Activated T-cell treated with anti-CD3 and anti-CD28 coated beads, Interleukin-2, amount 50 U/mL, for 4 hours (primary cell): ENCODE data around the gene CARS1. TPM values are rescaled to one million over a fixed set of nuclear protein-coding genes. Genes with fewer than 3 reads are reported as not detected.

Experiments used
- ATAC-seq, 2 donors: fragments of 200-7000 bp; cut with Tn5 transposase; one replicate each; pipeline ENCODE4 v1.10.0; 2021
- DNase-seq: peaks from one replicate; pipeline ENCODE4 v3.0.0-alpha.2; 2020
- H3K27me3 Mint-ChIP-seq: one replicate; pipeline ENCODE4 v1.8.0; 2021; ENCODE audit warnings: low read depth, mixed read lengths
- H3K36me3 Mint-ChIP-seq: one replicate; pipeline ENCODE4 v1.8.0; 2022; ENCODE audit warnings: mixed read lengths; ENCODE audit not compliant: insufficient read depth
- H3K4me1 Mint-ChIP-seq: one replicate; pipeline ENCODE4 v1.8.0; 2021; ENCODE audit warnings: low read depth, mixed read lengths
- H3K4me3 Mint-ChIP-seq: one replicate; pipeline ENCODE4 v1.8.0; 2021; ENCODE audit warnings: mild to moderate bottlenecking, moderate library complexity, mixed read lengths
- H3K9me3 Mint-ChIP-seq: one replicate; pipeline ENCODE4 v1.8.0; 2021; ENCODE audit warnings: mixed read lengths
- total RNA-seq, 3 donors: library from RNA; stranded (reverse); gene quantifications; one replicate each; pipeline ENCODE4 v1.2.1, GENCODE V29; 2021

CARS1 gene
- total RNA-seq, 3 donors from 2014 or later, result 72.4 to 110 (median 88.1) TPM

DNA sequence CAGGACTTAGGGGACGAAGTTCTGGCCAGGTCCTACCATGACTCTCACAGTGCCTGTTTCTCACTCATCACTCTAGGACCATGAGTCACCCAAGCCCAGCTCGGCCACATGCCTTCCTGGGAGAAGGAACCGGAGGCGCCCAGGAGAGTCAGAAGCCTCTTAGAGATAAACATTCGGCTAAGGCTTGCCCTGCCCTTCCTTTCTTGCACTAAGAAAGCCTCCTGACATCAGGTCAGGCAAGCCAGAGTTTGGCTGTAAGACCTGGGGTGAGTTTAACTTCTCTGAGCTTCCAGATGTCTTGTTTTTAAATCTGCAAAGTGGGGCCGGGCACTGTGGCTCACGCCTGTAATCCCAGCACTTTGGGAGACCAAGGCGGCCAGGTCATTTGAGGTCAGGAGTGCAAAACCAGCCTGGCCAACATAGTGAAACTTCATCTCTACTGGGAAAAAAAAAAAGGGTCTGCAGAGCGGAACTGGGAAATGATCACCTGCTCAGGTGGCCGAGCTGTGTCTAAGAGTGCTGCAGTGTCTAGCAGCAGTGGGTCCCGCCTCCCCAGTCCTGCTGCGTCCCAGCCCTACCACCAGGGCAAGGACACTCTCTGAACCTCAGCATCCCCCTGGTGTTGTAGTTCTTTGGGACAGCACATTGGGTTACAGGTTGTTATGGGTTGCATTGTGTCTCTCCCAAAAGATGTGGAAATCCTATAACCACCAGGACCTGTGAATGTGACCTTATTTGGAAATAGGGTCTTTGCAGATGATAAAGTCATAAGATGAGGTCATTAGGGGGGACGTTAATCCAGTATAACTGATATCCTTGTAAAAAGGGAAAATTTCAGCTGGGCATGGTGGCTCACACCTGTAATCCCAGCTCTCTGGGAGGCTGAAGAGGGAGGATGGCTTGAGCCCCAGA, 1.8 kb upstream of the CARS1 start:
- Mint-ChIP-seq H3K27me3 (peaks cover 4% of the 10 kb centered on the region), H3K4me3 (peak overlapping the region; percentile 26), H3K4me1 (peaks cover 25% of the 10 kb centered on the region), H3K36me3 (peaks cover 5% of the 10 kb centered on the region), H3K9me3 (no peaks in the 10 kb centered on the region)
- DNase-seq, result no peak
- no peak for ATAC-seq

DNA sequence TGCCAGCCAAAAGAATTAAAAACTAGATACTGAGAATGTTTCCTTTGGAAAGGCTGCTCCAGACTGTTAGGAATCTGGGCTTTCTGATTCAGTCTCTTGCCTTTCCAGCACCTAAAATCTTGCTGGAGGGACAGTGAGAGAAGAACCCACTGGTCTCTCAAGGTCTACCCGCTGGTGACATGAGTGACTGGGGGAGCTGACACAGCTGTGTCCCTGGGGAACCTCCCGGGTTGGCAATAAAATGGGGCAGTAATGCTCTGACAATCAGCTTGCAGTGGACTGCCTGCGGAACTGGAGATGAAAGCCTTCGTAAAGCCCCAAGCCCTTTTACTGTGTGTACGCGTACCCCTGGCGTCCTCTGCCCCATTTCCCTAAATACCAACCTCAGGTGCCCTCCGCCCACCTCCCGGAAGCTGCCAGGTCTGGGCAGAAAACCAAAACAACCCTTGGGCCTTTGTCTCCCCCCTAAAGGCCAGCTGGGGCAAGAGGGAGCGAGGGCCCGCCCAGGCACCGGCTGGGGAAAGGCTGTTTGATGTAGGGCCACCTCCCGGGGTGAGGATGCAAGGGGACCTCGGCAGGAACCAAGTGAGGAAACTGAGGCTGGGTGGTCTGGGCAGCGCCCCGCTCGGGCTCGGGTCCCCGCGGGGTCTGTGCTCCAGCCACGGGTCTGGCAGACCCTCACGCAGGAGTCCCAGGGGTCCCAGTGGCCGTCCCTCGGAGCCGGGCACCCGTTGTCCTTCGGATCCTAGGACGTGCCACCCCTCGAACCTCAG, 741 bp downstream of the CARS1 start:
- H3K27me3 Mint-ChIP-seq, result no peaks in the 10 kb centered on the region
- ATAC-seq (peak; percentile 7 to 19), DNase-seq (peak; percentile 21)
- peaks cover 14% of the 10 kb centered on the region for H3K36me3 Mint-ChIP-seq
- H3K4me1 Mint-ChIP-seq, result peaks cover 37% of the 10 kb centered on the region
- H3K4me3 Mint-ChIP-seq, result peak overlapping the region; percentile 90
- no peaks in the 10 kb centered on the region for H3K9me3 Mint-ChIP-seq

DNA sequence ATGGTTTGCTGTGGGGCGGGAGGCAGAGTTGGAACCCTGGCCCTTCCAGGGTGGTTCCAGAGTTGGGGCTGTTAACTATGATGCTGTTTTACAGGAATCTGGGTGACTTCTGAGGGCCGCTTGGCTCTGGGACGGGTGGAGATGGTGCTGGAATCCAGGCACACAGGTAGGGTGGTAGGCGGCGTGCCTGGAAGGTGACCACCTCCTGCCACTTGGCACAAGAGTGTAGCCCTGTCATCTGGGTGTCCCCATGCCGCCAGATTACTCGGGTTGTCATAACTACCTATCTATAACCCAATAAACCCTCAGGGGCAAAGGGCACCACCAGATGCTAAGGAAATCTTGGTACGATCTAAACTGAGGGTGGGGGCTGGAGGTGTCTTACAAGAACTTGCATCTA, 1.3 kb downstream of the CARS1 start:
- DNase-seq (no peak), ATAC-seq (no peak)
- Mint-ChIP-seq H3K36me3 (peaks cover 14% of the 10 kb centered on the region), H3K4me3 (peak overlapping the region; percentile 90), H3K27me3 (no peaks in the 10 kb centered on the region), H3K9me3 (no peaks in the 10 kb centered on the region), H3K4me1 (peaks cover 40% of the 10 kb centered on the region)

DNA sequence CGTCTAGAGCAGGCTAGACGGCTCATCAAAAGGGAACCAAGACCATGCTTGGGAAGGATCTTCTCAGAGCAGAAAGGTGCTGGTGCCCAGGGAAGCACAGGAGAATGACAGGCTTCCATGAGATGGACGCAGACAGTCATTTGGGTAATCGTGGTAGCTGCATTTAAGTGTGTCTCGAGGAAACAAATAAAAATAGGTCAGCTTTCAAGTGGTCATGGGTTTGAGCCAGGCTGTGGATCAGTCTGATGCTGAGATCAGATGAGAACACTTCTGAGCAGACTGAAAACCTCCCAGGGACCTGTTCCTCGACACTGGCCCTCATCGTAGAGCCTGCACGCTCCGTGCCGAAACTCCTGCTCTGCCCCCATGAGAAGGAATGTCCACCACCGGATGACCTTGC, 4.7 kb downstream of the CARS1 start:
- no peak for DNase-seq
- peaks cover 57% of the 10 kb centered on the region for H3K4me1 Mint-ChIP-seq
- peaks cover 20% of the 10 kb centered on the region for H3K36me3 Mint-ChIP-seq
- ATAC-seq, result no peak
- H3K4me3 Mint-ChIP-seq, result no peak overlapping the region
- no peaks in the 10 kb centered on the region for H3K27me3 Mint-ChIP-seq
- H3K9me3 Mint-ChIP-seq, result no peaks in the 10 kb centered on the region

DNA sequence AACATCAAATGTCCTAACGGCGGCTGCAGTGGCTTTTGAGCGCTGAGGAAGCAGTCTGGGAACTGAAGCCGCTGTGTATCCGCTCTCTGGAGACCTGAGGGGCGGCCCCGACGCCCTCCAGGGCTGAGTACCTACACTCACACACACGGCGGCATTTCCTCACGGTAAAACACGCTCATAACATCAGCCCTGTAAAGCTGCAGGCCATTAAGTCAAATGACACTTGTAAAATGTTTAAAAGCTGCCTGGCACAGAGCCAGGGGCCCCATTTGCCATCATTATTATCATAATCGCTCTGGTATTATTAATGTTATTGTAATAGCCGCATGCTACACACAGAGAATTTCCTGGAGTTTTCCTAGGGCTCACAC, 5.1 kb downstream of the CARS1 start:
- Mint-ChIP-seq H3K36me3 (peaks cover 20% of the 10 kb centered on the region), H3K9me3 (no peaks in the 10 kb centered on the region), H3K27me3 (no peaks in the 10 kb centered on the region), H3K4me1 (peaks cover 54% of the 10 kb centered on the region), H3K4me3 (no peak overlapping the region)
- ATAC-seq (no peak), DNase-seq (no peak)

- no peaks in the 10 kb centered on the region for H3K9me3 Mint-ChIP-seq
- H3K36me3 Mint-ChIP-seq, result peaks cover 22% of the 10 kb centered on the region
- DNase-seq (no peak), ATAC-seq (no peak)
- H3K27me3 Mint-ChIP-seq, result no peaks in the 10 kb centered on the region
- H3K4me3 Mint-ChIP-seq, result no peak overlapping the region
- peaks cover 54% of the 10 kb centered on the region for H3K4me1 Mint-ChIP-seq
Observed at GRCh38 chr11:3051196-3052108, 5.8 kb downstream of the CARS1 start.

DNA sequence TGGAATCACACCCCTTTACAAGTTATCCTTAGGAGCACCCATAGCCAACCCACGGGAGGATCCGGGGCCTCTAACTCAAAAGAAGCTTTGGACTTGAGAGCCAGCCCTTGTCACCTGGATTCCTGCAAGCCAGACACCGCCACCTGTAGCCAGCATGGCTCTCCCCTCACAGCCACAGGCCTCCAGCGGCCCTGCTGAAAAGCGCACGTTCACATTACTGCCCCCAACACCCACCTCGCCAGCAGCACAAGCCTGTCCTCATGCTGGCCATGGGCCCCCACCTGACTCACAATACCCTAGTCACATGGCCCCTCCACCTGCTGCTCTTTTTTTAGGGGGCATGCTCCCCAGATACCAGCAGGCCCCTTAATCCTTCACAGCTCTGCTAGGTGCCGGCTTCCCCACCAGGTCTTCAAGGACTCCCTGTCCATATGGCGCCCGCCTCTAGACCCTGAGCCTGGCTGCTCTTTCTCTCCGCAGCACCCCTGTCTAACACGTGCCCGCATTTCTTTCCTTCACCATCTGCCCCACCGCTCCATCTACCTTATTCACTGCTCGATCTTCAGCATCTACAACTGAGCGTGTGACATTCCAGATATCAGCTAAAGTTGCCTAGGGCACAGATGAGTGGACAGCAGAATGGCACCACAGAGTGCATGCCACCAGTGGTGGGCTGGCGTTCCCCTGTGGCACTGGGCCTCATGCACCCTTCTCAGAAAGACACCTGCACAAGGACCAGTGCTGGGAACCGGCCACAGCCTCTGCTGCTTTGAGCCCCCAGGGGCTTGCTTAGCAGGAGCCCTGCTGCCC, 6.6 kb downstream of the CARS1 start:
- Mint-ChIP-seq H3K27me3 (no peaks in the 10 kb centered on the region), H3K4me3 (peak overlapping the region; percentile 45), H3K4me1 (peaks cover 46% of the 10 kb centered on the region), H3K36me3 (peaks cover 22% of the 10 kb centered on the region), H3K9me3 (no peaks in the 10 kb centered on the region)
- ATAC-seq, result no peak
- DNase-seq, result no peak

DNA sequence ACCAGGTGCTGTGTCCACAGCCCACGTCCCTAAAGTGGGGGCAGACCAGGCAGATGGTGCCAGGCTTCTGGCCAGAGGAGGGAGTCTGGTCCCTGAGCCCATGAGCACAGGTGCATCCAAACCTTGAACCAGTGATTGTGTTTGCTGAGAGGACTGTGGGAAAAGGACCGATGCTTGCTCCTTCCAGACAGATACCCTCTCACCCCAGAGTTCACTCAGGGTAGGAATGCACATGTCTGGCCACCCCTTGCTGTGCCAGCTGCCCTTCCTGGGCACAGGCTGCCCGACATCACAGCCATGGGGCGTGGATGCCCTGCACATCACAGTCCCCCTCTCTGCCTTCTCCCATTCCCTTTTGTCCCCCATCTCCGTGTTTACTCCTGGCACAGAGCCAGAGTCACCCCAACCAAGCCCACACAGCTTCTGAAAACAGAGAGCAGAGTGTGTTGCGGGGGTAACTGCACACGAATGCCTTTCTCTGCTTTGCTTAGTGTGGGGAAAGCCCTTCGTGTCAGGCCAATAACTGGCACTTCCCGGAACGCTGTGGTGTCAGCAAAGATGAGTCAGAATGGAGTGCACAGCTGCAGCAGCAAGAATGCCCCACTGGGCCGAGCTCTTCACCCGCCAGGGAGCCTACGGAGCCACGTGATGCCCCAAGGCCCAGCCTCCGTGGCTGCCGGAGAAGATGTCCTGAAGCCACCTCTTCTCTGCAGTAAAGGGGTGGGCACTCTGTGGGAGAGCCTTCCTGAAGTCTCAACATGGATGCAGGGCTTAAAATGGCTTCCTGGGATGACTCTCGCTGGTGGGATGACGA, 7.6 kb downstream of the CARS1 start:
- H3K9me3 Mint-ChIP-seq, result no peaks in the 10 kb centered on the region
- peaks cover 20% of the 10 kb centered on the region for H3K36me3 Mint-ChIP-seq
- peak; percentile 78 to 95 for ATAC-seq
- no peaks in the 10 kb centered on the region for H3K27me3 Mint-ChIP-seq
- H3K4me3 Mint-ChIP-seq, result peak overlapping the region; percentile 9
- peaks cover 39% of the 10 kb centered on the region for H3K4me1 Mint-ChIP-seq
- peak; percentile 65 for DNase-seq

DNA sequence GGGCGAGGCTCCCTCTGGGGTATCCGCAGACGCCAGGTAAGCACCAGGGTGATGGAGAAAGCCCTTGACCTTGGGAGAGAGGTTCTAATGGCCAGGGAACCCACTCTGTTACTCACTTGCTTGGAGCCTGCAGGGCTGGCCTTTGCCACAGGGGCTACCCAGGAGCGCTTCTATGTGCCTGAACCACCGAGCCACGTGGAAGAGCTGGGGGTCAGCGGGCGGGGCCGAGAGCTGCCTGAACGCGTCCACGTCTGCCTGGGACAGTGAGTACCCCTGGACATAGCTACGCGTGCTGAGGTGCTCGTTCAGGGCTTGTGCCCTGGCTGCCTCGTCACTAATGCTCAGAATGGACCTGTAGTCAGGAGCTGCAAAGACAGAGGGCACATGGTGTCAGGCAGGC, 9.6 kb downstream of the CARS1 start:
- peaks cover 27% of the 10 kb centered on the region for H3K4me1 Mint-ChIP-seq
- ATAC-seq (no peak), DNase-seq (no peak)
- H3K27me3 Mint-ChIP-seq, result no peaks in the 10 kb centered on the region
- no peaks in the 10 kb centered on the region for H3K9me3 Mint-ChIP-seq
- H3K4me3 Mint-ChIP-seq, result no peak overlapping the region
- peaks cover 16% of the 10 kb centered on the region for H3K36me3 Mint-ChIP-seq

GRCh38 chr11:3046641-3047040, 10.6 kb downstream of the CARS1 start:
- no peaks in the 10 kb centered on the region for H3K27me3 Mint-ChIP-seq
- no peak for ATAC-seq
- H3K36me3 Mint-ChIP-seq, result peaks cover 12% of the 10 kb centered on the region
- DNase-seq, result no peak
- peaks cover 25% of the 10 kb centered on the region for H3K4me1 Mint-ChIP-seq
- H3K9me3 Mint-ChIP-seq, result no peaks in the 10 kb centered on the region
- H3K4me3 Mint-ChIP-seq, result no peak overlapping the region

- Mint-ChIP-seq H3K4me3 (no peak overlapping the region), H3K36me3 (peaks cover 10% of the 10 kb centered on the region), H3K4me1 (peaks cover 25% of the 10 kb centered on the region), H3K9me3 (no peaks in the 10 kb centered on the region), H3K27me3 (no peaks in the 10 kb centered on the region)
- DNase-seq (no peak), ATAC-seq (no peak)
Observed at GRCh38 chr11:3046190-3046589, 11.0 kb downstream of the CARS1 start.

GRCh38 chr11:3044915-3045314, 12.3 kb downstream of the CARS1 start:
- no peak for DNase-seq
- no peaks in the 10 kb centered on the region for H3K9me3 Mint-ChIP-seq
- peaks cover 12% of the 10 kb centered on the region for H3K4me1 Mint-ChIP-seq
- ATAC-seq, result no peak
- H3K27me3 Mint-ChIP-seq, result no peaks in the 10 kb centered on the region
- H3K36me3 Mint-ChIP-seq, result peaks cover 16% of the 10 kb centered on the region
- H3K4me3 Mint-ChIP-seq, result no peak overlapping the region

DNA sequence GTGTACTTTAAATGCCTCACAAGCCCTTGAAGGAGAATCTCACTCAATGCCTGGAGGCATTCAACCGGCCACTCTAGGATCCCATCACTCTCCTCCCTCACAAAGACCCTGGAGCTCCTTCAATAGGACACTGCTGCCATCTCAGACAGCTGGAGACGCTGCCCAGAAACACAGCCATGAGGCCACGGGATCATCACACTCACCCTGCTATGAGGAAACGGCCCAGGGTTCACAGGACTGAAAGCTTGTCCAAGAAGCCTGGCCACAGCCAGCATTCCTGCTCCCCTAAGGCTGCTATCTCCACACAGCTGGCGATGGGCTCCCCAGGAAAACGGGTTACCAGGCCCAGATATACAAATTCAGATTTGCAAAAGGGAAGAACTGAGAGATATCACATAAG, 13.2 kb downstream of the CARS1 start:
- Mint-ChIP-seq H3K9me3 (no peaks in the 10 kb centered on the region), H3K4me1 (peaks cover 4% of the 10 kb centered on the region), H3K36me3 (peaks cover 18% of the 10 kb centered on the region), H3K27me3 (no peaks in the 10 kb centered on the region), H3K4me3 (no peak overlapping the region)
- no peak for ATAC-seq
- DNase-seq, result no peak
